ENCODE measurements around the gene TMEM191C. TPM values are rescaled to one million over a fixed set of nuclear protein-coding genes. Genes with fewer than 3 reads are reported as not detected.
"Not testable (repeated sequence)": the region's sequence is repeated elsewhere in the genome, so short reads cannot be mapped to it uniquely, and the experiment has no call there.

Gene TMEM191C
- total and polyA plus RNA-seq, 2 of the 4 experiments (the other 2 are of a cell fraction) = 0.36 to 0.75 TPM

GRCh38 chr22:21515234-21515633 is 48.0 kb downstream of the TMEM191C start:
- H2BK5ac ChIP-seq (ENCODE audit: low read depth, low read length, poor library complexity, severe bottlenecking); H3K56ac ChIP-seq (ENCODE audit: extremely low read depth, insufficient read depth, low read length); H3K36me3 ChIP-seq (ENCODE audit: control insufficient read depth, insufficient read depth, low read length); in situ Hi-C loops (cut with MboI; ENCODE audit: low sequenced_read_pairs); CTCF ChIA-PET; H3K9me1 ChIP-seq (ENCODE audit: insufficient read depth, low read length); H2BK120ac ChIP-seq (ENCODE audit: low read depth, low read length); H3K79me1 ChIP-seq (ENCODE audit: low read depth in 1 of 2, low read length in 2 of 2); H4K91ac ChIP-seq (ENCODE audit: insufficient read depth, low read depth, low read length); H3K4me1 ChIP-seq (ENCODE audit: control insufficient read depth, insufficient read depth, low read length); H3K9ac ChIP-seq (ENCODE audit: low read depth, low read length); H3K27ac ChIP-seq (ENCODE audit: insufficient read depth, low read length); dilution Hi-C loops (cut with HindIII; ENCODE audit: low sequenced_read_pairs, unreplicated experiment); H3K4me2 ChIP-seq (ENCODE audit: low read depth, low read length); POLR2A ChIA-PET (ENCODE audit: unreplicated experiment); H4K5ac ChIP-seq (ENCODE audit: low read depth, low read length); H2AK5ac ChIP-seq (ENCODE audit: low read depth, low read length); H3K27me3 ChIP-seq (ENCODE audit: control insufficient read depth, insufficient read depth, low read length); H3K23ac ChIP-seq (ENCODE audit: low read depth, low read length); H4K8ac ChIP-seq (ENCODE audit: low read depth in 2 of 2, low read length in 2 of 2); H2BK15ac ChIP-seq (ENCODE audit: low read depth, low read length); H2BK20ac ChIP-seq (ENCODE audit: low read depth, low read length); H3K9me3 ChIP-seq (ENCODE audit: control insufficient read depth, insufficient read depth, low read length); BruUV-seq (replicated peaks); H3K18ac ChIP-seq (ENCODE audit: low read depth, low read length); H3K4ac ChIP-seq (ENCODE audit: low read depth, low read length); ATAC-seq (ENCODE audit: low read depth); intact Hi-C loops (cut with micrococcal nuclease); DNase-seq; H4K20me1 ChIP-seq (ENCODE audit: insufficient read depth, low read length); H3K4me3 ChIP-seq (ENCODE audit: insufficient read depth, low read depth, low read length); H2AFZ ChIP-seq (replicated peaks; ENCODE audit: low read length, poor library complexity); H3K14ac ChIP-seq (replicated peaks; ENCODE audit: low read depth, low read length); H2AK9ac ChIP-seq (replicated peaks; ENCODE audit: low read depth, low read length, poor library complexity): not testable (repeated sequence)
- no CpG with 5 or more reads among the region's 9 CpGs for WGBS, 2 experiments (ENCODE audit: extremely low coverage in 2 of 2, insufficient read length in 1 of 2)

- in situ Hi-C loops (cut with MboI; ENCODE audit: low sequenced_read_pairs); H3K4me1 ChIP-seq (ENCODE audit: control insufficient read depth, insufficient read depth, low read length); H4K5ac ChIP-seq (ENCODE audit: low read depth, low read length); H3K27me3 ChIP-seq (ENCODE audit: control insufficient read depth, insufficient read depth, low read length); H3K4ac ChIP-seq (ENCODE audit: low read depth, low read length); H3K56ac ChIP-seq (ENCODE audit: extremely low read depth, insufficient read depth, low read length); H3K9me1 ChIP-seq (ENCODE audit: insufficient read depth, low read length); H3K36me3 ChIP-seq (ENCODE audit: control insufficient read depth, insufficient read depth, low read length); H2BK20ac ChIP-seq (ENCODE audit: low read depth, low read length); H3K18ac ChIP-seq (ENCODE audit: low read depth, low read length); H3K27ac ChIP-seq (ENCODE audit: insufficient read depth, low read length); H4K20me1 ChIP-seq (ENCODE audit: insufficient read depth, low read length); H4K91ac ChIP-seq (ENCODE audit: insufficient read depth, low read depth, low read length); DNase-seq; H2BK5ac ChIP-seq (ENCODE audit: low read depth, low read length, poor library complexity, severe bottlenecking); H3K79me1 ChIP-seq (ENCODE audit: low read depth in 1 of 2, low read length in 2 of 2); BruUV-seq (replicated peaks); dilution Hi-C loops (cut with HindIII; ENCODE audit: low sequenced_read_pairs, unreplicated experiment); H2AK9ac ChIP-seq (replicated peaks; ENCODE audit: low read depth, low read length, poor library complexity); H2AFZ ChIP-seq (replicated peaks; ENCODE audit: low read length, poor library complexity); H2BK15ac ChIP-seq (ENCODE audit: low read depth, low read length); POLR2A ChIA-PET (ENCODE audit: unreplicated experiment); H3K9me3 ChIP-seq (ENCODE audit: control insufficient read depth, insufficient read depth, low read length); H3K9ac ChIP-seq (ENCODE audit: low read depth, low read length); H2AK5ac ChIP-seq (ENCODE audit: low read depth, low read length); H3K4me2 ChIP-seq (ENCODE audit: low read depth, low read length); H2BK120ac ChIP-seq (ENCODE audit: low read depth, low read length); H4K8ac ChIP-seq (ENCODE audit: low read depth in 2 of 2, low read length in 2 of 2); intact Hi-C loops (cut with micrococcal nuclease); H3K4me3 ChIP-seq (ENCODE audit: insufficient read depth, low read depth, low read length); CTCF ChIA-PET; H3K23ac ChIP-seq (ENCODE audit: low read depth, low read length); H3K14ac ChIP-seq (replicated peaks; ENCODE audit: low read depth, low read length): not testable (repeated sequence)
- peak; percentile 8 for ATAC-seq (ENCODE audit: low read depth)
- WGBS, 2 experiments (ENCODE audit: extremely low coverage in 2 of 2, insufficient read length in 1 of 2) = no CpG with 5 or more reads among the region's 22 CpGs
Measured at GRCh38 chr22:21516522-21516921, 49.3 kb downstream of the TMEM191C start.
